GM21381 (cell line): ENCODE data around the gene HBD.
"Not testable (repeated sequence)": the region's sequence is repeated elsewhere in the genome, so short reads cannot be mapped to it uniquely, and the experiment has no call there.

ENCODE experiments used
- ATAC-seq: cut with Tn5 transposase; IDR thresholded peaks from one replicate; pipeline ENCODE4 v1.9.1; 2021; ENCODE audit warnings: mild to moderate bottlenecking, moderate library complexity; ENCODE audit not compliant: unreplicated experiment

The HBD gene

GRCh38 chr11:5234381-5234834, at the start of gene HBD:
HBD (minus strand) TSS chr11:5234483; CDS start chr11:5234433, 50 bp downstream.
- peak; percentile 86 for ATAC-seq

- ATAC-seq = no peak
These were observed 49.6 kb upstream of the HBD start for GRCh38 chr11:5283882-5284281.

- ATAC-seq = no peak
These were observed 48.8 kb upstream of the HBD start for GRCh38 chr11:5283086-5283485.

- ATAC-seq = no peak
These were observed 48.3 kb upstream of the HBD start for GRCh38 chr11:5282628-5283027.

- no peak for ATAC-seq
These were observed 47.3 kb upstream of the HBD start for GRCh38 chr11:5281596-5281995.

- peak; percentile 94 for ATAC-seq
These were observed 46.4 kb upstream of the HBD start for GRCh38 chr11:5280582-5281102.

GRCh38 chr11:5279471-5280090, 45.3 kb upstream of the HBD start:
- ATAC-seq = no peak

- no peak for ATAC-seq
These were observed 43.6 kb upstream of the HBD start for GRCh38 chr11:5277807-5278382.

GRCh38 chr11:5276697-5277096, 42.4 kb upstream of the HBD start:
- no peak for ATAC-seq

- ATAC-seq = no peak
These were observed 41.3 kb upstream of the HBD start for GRCh38 chr11:5275369-5276110.

- ATAC-seq = no peak
These were observed 40.1 kb upstream of the HBD start for GRCh38 chr11:5274395-5274794.

- ATAC-seq = no peak
These were observed 38.2 kb upstream of the HBD start for GRCh38 chr11:5272395-5273017.

GRCh38 chr11:5269715-5270147, 35.4 kb upstream of the HBD start, which contains the start of gene HBE1:
HBE1 (minus strand) TSS chr11:5269945; CDS start chr11:5269890, 55 bp downstream.
- no peak for ATAC-seq

- ATAC-seq = no peak
These were observed 32.8 kb upstream of the HBD start for GRCh38 chr11:5267033-5267563.

- no peak for ATAC-seq
These were observed 32.3 kb upstream of the HBD start for GRCh38 chr11:5266609-5267008.

GRCh38 chr11:5265832-5266231, 31.5 kb upstream of the HBD start:
- no peak for ATAC-seq

- no peak for ATAC-seq
These were observed 24.4 kb upstream of the HBD start for GRCh38 chr11:5258543-5259262.

- no peak for ATAC-seq
These were observed 23.0 kb upstream of the HBD start for GRCh38 chr11:5257296-5257695.

GRCh38 chr11:5254646-5255413, 20.5 kb upstream of the HBD start, which contains the start of gene HBG2:
HBG2 (minus strand) TSS chr11:5254781; CDS start chr11:5254728, 53 bp downstream.
- not testable (repeated sequence) for ATAC-seq
